Tibial artery (tissue), 4 donors: ENCODE data around the gene GREM1.
A peak's percentile ranks its signal among the peaks of the same experiment; 100 is the strongest.

ENCODE experiments used
- DNase-seq, 2 donors: peaks; one replicate each; pipeline ENCODE4 v3.0.0-alpha.2; 2019
- H3K27ac ChIP-seq, 2 donors: fragments of 200-600 bp; sonication (generic) in 1 of 2; 1 replicate in 1 of 2; 2 replicates in 1 of 2; pipeline ENCODE4 v1.5.1; 2018 to 2019; ENCODE audit warnings: mild to moderate bottlenecking in 1 of 2
- H3K27me3 ChIP-seq, 2 donors: fragments of 200-600 bp; sonication (generic) in 1 of 2; one replicate each; pipeline versions ENCODE4 v1.5.1 to v1.6.0; 2016 to 2019
- H3K36me3 ChIP-seq, 3 donors: fragments of 200-600 bp; sonication (generic) in 2 of 3; one replicate each; pipeline ENCODE4 v1.5.1; 2016 to 2019; ENCODE audit warnings: mild to moderate bottlenecking in 2 of 3
- H3K4me1 ChIP-seq, 4 donors: fragments of 200-600 bp; sonication (generic) in 2 of 4; 1 replicate in 3 of 4; 2 replicates in 1 of 4; pipeline ENCODE4 v1.5.1; 2016 to 2019
- H3K4me3 ChIP-seq, 2 donors: fragments of 200-600 bp; sonication (generic) in 1 of 2; 1 replicate in 1 of 2; 2 replicates in 1 of 2; pipeline ENCODE4 v1.5.1; 2018 to 2019; ENCODE audit warnings: mild to moderate bottlenecking in 2 of 2
- H3K9me3 ChIP-seq, 3 donors: fragments of 200-600 bp; sonication (generic) in 1 of 3; one replicate each; pipeline ENCODE4 v1.5.1; 2016 to 2019
- intact Hi-C: fragments of 100-400 bp; cut with DNase I; formaldehyde crosslinking; loops from one replicate; pipeline ENCODE4 v1.15.0; 2023; ENCODE audit warnings: low total_unique reads
- TF ChIP-seq, protein P1 (sequence below), 2 experiments: fragments of 200-600 bp in 1 of 2; fragments of 450-650 bp in 1 of 2; IDR thresholded peaks; one replicate each; pipeline ENCODE4 v1.5.1; 2017 to 2019; ENCODE audit warnings: antibody characterized with exemption in 2 of 2, mild to moderate bottlenecking in 1 of 2, moderate library complexity in 1 of 2

The GREM1 gene

DNA sequence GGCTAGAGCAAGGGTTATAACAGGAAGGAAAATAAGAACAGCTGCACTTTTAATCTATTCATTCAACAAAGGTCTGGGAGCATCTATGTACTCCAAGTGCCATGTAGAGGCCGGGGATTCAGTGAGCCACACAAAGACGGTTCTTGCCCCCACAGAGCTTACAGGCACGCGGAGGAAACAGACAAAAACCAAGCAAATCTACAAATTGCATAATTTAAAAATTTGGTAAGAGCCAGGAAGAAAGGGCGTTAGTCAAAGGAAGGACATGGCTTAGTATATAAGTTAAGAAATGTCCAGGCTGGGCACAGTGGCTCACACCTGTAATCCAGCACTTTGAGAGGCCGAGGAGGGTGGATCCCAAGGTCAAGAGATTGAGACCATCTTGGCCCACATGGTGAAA lies 10.4 kb upstream of the GREM1 start:
- Histone ChIP-seq H3K4me1 (no peaks in the 10 kb centered on the region), H3K9me3 (no peaks in the 10 kb centered on the region), H3K27me3 (no peaks in the 10 kb centered on the region), H3K27ac (no peak overlapping the region), H3K4me3 (no peak overlapping the region), H3K36me3 (no peaks in the 10 kb centered on the region)
- TF ChIP-seq, protein P1, sequence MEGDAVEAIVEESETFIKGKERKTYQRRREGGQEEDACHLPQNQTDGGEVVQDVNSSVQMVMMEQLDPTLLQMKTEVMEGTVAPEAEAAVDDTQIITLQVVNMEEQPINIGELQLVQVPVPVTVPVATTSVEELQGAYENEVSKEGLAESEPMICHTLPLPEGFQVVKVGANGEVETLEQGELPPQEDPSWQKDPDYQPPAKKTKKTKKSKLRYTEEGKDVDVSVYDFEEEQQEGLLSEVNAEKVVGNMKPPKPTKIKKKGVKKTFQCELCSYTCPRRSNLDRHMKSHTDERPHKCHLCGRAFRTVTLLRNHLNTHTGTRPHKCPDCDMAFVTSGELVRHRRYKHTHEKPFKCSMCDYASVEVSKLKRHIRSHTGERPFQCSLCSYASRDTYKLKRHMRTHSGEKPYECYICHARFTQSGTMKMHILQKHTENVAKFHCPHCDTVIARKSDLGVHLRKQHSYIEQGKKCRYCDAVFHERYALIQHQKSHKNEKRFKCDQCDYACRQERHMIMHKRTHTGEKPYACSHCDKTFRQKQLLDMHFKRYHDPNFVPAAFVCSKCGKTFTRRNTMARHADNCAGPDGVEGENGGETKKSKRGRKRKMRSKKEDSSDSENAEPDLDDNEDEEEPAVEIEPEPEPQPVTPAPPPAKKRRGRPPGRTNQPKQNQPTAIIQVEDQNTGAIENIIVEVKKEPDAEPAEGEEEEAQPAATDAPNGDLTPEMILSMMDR (IDR thresholded peaks at IDR 0.05) = no peak
- intact Hi-C loops = no loop called here
- no peak for DNase-seq

DNA sequence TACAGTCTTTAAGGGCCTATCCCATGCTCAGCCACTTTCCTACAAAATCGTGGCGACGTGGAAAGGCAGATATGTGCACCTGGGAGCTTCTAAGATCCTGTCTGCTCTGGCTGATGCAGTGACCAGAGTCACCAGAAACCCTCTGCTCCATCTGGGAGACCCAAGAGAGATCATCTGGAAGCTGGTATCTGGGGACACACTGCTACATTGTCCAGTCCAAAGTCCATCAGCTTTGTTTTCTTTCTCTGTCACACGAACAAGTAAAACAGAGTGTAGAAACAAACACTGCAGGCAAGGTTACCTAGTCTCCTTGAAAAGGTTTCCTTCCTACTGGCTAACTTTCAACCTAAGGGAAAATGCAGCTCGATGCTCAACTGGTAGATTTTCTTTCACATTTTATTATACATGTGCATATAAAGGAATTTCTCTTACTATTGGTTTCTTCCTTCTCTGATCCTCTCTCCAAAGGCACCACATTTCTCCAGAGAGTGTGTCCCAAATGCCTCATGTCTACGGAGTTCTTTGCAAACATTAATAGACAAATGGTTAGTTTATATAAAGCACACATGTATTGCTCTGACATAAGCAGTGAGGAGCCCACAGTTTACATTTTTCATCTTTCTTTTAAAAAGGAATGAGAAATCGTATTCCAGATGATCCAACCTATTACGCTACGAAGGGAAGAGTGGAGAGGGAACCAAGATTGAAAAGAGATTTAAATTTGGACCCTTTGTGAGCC lies 8.3 kb upstream of the GREM1 start:
- no peaks in the 10 kb centered on the region for H3K4me1 ChIP-seq
- no peaks in the 10 kb centered on the region for H3K9me3 ChIP-seq
- no peaks in the 10 kb centered on the region for H3K36me3 ChIP-seq
- intact Hi-C loops = no loop called here
- H3K4me3 ChIP-seq = no peak overlapping the region
- H3K27ac ChIP-seq = no peak overlapping the region
- DNase-seq = no peak
- H3K27me3 ChIP-seq = peaks cover 0 to 5% of the 10 kb centered on the region in 2 donors
- TF ChIP-seq, protein P1 (IDR thresholded peaks at IDR 0.05) = no peak

DNA sequence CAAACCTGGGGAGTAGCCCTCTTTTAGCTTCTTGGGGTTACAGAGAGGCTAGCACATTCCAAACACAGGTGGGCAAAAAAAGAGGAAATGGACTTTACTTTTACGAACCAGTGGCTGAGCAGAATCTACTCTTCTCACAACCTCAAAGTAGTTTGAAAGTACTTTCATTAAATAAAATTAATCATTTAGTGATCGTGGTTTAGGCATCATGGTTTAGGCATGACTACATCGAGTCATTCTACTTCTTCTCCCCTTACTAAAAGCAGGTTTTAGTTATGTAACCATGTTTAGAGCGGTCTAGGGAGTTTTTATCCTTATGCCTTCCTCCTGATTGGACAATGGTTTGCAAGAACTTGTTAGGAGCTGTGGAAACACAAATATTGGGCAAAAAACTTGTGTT lies 2.5 kb upstream of the GREM1 start:
- Histone ChIP-seq H3K27ac (no peak overlapping the region), H3K4me1 (peaks cover 0 to 28% (median 22%) of the 10 kb centered on the region in 4 donors), H3K4me3 (no peak overlapping the region), H3K36me3 (no peaks in the 10 kb centered on the region), H3K9me3 (no peaks in the 10 kb centered on the region), H3K27me3 (peaks cover 0 to 52% of the 10 kb centered on the region in 2 donors)
- DNase-seq = no peak
- intact Hi-C loops = no loop called here
- TF ChIP-seq, protein P1 (IDR thresholded peaks at IDR 0.05) = no peak

DNA sequence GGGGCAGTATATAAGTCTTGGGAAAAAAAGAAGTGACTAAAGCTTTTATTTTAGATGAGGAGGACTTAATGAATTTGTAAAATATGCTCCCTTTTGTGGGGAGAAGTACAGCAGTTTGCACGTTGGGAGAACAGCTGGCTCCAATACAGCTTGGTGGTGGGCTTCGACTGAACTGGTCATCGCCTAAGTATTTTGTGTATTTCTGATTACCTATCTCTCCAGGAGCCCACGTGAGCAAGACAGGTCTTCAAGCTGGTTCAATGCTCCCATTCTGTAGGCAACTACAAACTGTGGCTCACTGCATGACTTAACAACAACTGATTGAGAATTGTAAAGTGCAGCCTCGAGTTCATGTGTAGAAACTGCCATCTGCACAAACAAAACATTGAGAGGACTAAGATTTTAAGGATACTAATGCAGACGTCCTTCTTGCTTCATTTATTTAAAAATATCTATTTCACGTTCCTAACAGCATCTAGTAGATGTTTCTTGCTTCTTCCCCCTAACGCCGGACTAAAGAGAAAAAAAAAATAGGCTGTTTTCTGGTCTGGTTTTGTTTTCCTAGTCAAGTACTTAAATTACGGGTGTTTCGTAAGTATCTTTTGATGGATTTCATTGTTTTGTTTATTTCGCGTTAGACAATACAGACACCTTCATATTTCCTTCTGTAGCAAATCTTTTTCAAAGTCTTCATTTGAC lies 1.4 kb upstream of the GREM1 start:
- intact Hi-C loops = no loop called here
- peaks cover 0 to 61% of the 10 kb centered on the region in 2 donors for H3K27me3 ChIP-seq
- H3K4me1 ChIP-seq = peaks cover 0 to 28% (median 22%) of the 10 kb centered on the region in 4 donors
- no peaks in the 10 kb centered on the region for H3K9me3 ChIP-seq
- TF ChIP-seq, protein P1 (IDR thresholded peaks at IDR 0.05) = no peak
- no peak overlapping the region for H3K27ac ChIP-seq
- DNase-seq = no peak
- H3K4me3 ChIP-seq = no peak overlapping the region
- H3K36me3 ChIP-seq = no peaks in the 10 kb centered on the region

DNA sequence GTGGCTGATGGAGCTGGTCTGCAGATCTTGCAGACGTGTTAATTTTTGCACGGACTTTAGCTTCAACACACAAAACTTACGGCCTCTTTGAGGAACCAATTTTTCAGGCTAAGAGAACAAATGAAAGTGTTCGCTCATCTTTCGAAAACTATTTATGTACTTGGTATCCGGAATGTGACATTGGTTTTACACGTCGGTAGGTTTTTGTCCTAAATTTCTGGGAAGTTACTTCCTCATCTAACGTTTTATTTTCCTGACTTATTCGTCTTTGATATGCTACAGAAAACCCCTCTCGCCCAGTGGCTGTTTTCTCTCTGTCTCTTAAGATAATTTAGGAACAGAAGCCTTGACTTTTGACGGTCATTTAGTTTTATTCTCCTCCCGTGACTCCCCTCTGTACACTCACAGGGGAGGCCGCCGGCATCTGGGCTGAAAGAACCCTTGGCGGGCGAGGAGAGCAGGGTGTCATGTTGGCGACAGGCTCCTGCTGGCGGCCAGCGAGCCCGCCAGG lies 834 bp upstream of the GREM1 start:
- TF ChIP-seq, protein P1 (IDR thresholded peaks at IDR 0.05) = no peak
- Histone ChIP-seq H3K4me1 (peaks cover 0 to 28% (median 22%) of the 10 kb centered on the region in 4 donors), H3K36me3 (no peaks in the 10 kb centered on the region), H3K27ac (no peak overlapping the region), H3K4me3 (peak overlapping the region; percentile 24 to 49), H3K27me3 (peaks cover 0 to 64% of the 10 kb centered on the region in 2 donors), H3K9me3 (no peaks in the 10 kb centered on the region)
- intact Hi-C loops = no loop called here
- DNase-seq = no peak
